Stimulated activated naive CD8-positive, alpha-beta T cell treated with anti-CD3 and anti-CD28 coated beads, Interleukin-15, Interleukin-2, amounts not matched to agents 100 ng/mL and 50 ng/mL, for 24 hours (primary cell): ENCODE data around the gene EXPH5.
"Not testable (repeated sequence)": the region's sequence is repeated elsewhere in the genome, so short reads cannot be mapped to it uniquely, and the experiment has no call there.

Experiments used
- H3K27ac Mint-ChIP-seq: one replicate; pipeline ENCODE4 v1.8.0; 2021; ENCODE audit warnings: mild to moderate bottlenecking, mixed read lengths
- H3K27me3 Mint-ChIP-seq: one replicate; pipeline ENCODE4 v1.8.0; 2021; ENCODE audit warnings: mixed read lengths
- H3K36me3 Mint-ChIP-seq: one replicate; pipeline ENCODE4 v1.8.0; 2021; ENCODE audit warnings: low read depth, mixed read lengths
- H3K4me1 Mint-ChIP-seq: one replicate; pipeline ENCODE4 v1.8.0; 2021; ENCODE audit warnings: low read depth, mixed read lengths
- H3K4me3 Mint-ChIP-seq: one replicate; pipeline ENCODE4 v1.8.0; 2021; ENCODE audit warnings: mild to moderate bottlenecking, mixed read lengths
- H3K9me3 Mint-ChIP-seq: one replicate; pipeline ENCODE4 v1.8.0; 2021; ENCODE audit warnings: mixed read lengths

The EXPH5 gene

DNA sequence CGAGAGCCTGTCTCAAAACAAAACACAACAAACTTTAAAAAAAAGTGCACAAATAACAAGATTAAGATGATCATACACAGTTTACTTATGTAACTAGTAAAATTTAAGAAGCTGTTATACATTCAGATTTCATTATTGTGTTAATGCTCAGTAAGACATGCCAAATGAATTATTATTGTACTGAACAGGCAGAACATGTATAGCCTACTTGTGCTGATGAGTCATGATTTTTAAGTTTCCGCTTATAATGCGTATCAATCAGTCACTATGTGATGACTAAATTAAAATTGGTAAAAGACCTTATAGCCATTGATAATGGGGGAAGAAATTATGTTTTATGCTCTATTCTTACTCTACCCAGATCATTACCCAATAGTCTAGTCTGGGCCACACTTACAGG is 20.5 kb upstream of the EXPH5 start:
- Mint-ChIP-seq H3K27me3 (peaks cover 21% of the 10 kb centered on the region), H3K36me3 (no peaks in the 10 kb centered on the region), H3K9me3 (no peaks in the 10 kb centered on the region), H3K4me1 (no peaks in the 10 kb centered on the region), H3K27ac (no peak overlapping the region), H3K4me3 (no peak overlapping the region)

DNA sequence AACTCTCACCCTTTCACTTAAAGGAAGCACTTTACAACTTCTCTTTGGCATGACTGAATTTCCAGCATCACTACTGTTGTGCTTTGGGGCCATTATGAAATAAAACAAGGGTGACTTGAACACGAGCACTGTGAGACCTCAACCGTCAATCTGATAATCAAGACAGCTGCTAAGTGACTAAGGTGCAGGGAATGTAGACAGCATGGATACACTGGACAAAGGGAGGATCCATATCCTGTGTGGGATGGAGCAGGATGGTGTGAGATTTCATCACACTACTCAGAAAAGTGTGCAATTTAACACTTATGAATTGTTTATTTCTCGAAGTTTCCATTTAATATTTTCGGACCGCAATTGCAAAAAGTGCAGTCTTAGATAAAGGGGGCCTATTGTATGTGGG is 16.1 kb upstream of the EXPH5 start:
- Mint-ChIP-seq H3K36me3 (no peaks in the 10 kb centered on the region), H3K9me3 (no peaks in the 10 kb centered on the region), H3K4me3 (no peak overlapping the region), H3K4me1 (no peaks in the 10 kb centered on the region), H3K27me3 (peaks cover 20% of the 10 kb centered on the region), H3K27ac (no peak overlapping the region)

DNA sequence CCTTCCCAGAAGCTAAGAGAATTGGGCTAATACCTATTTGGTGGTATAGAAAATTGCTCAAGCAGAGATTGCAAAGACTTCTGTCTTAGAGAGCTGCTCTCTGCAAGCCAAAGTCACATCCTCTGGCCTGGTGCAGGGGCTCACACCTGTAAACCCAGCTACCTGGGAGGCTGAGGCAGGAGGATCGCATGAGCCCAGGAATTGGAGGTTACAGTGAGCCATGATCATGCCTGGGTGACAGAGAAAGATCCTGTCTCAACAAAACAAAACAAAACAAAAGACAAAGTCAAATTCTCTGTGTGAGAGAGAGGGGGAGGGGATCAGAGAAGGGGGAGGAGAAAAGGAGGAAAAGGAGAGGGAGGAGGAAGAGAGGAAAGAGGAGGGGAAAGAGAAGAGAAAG is 15.0 kb upstream of the EXPH5 start:
- H3K27ac Mint-ChIP-seq, result no peak overlapping the region
- H3K9me3 Mint-ChIP-seq, result no peaks in the 10 kb centered on the region
- H3K27me3 Mint-ChIP-seq, result peaks cover 16% of the 10 kb centered on the region
- H3K4me1 Mint-ChIP-seq, result no peaks in the 10 kb centered on the region
- H3K36me3 Mint-ChIP-seq, result no peaks in the 10 kb centered on the region
- no peak overlapping the region for H3K4me3 Mint-ChIP-seq

DNA sequence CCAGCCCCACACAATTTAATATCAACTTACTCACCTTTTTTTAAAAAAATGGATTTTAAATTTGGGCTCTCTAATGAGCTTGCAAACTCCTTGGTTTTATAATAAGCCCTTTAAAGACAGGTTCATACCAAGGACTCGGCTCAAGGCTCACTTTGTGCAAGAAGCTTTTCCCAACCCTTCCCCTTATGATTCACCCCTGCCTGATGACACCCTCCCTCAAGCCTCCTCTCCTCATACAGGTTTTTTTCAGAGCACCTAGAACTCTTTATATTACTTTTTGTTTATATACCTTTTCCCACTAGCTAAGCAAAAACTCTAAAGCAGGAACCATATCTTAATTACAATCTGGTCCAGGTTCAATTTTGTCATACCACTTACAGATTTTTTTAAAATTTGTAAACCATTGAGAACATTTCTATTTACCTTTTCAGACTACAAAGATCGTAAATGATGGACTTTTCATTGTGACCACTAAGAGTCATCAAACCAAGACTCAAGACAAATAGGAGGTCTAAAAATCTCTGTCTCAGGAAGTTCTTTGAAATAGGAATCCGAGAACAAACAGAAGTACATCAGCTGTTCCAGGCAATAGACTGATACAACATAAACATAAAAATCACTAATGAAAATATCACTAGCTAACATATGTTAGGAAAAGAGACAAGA is 13.1 kb upstream of the EXPH5 start:
- peaks cover 21% of the 10 kb centered on the region for H3K27me3 Mint-ChIP-seq
- no peak overlapping the region for H3K4me3 Mint-ChIP-seq
- H3K9me3 Mint-ChIP-seq, result no peaks in the 10 kb centered on the region
- no peaks in the 10 kb centered on the region for H3K36me3 Mint-ChIP-seq
- no peak overlapping the region for H3K27ac Mint-ChIP-seq
- H3K4me1 Mint-ChIP-seq, result no peaks in the 10 kb centered on the region

- Mint-ChIP-seq H3K27me3 (peaks cover 18% of the 10 kb centered on the region), H3K4me1 (no peaks in the 10 kb centered on the region), H3K9me3 (no peaks in the 10 kb centered on the region), H3K4me3 (no peak overlapping the region), H3K27ac (no peak overlapping the region), H3K36me3 (no peaks in the 10 kb centered on the region)
Observed at GRCh38 chr11:108606070-108606469, 12.5 kb upstream of the EXPH5 start.

GRCh38 chr11:108602818-108603217 is 9.2 kb upstream of the EXPH5 start:
- H3K36me3 Mint-ChIP-seq, H3K9me3 Mint-ChIP-seq, H3K4me3 Mint-ChIP-seq, H3K27ac Mint-ChIP-seq, H3K4me1 Mint-ChIP-seq: not testable (repeated sequence)
- H3K27me3 Mint-ChIP-seq, result peaks cover 14% of the 10 kb centered on the region

DNA sequence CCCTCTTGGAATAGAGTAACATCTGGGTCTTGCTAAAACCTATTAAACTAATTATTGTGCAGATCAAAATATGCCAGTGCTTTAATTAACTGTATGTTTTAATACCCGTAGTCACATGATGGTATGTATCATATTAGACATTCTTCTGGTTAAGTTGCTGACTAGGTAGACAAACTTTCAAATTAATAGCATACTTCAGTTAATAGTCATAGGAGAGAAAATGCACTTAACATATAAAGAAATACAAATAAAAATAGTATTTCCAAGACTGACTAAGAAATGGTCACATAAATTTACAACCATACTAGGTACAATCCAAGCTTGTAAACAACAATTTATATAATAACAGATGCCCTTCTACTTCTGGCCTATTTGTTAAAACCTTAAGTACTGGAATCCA is 7.6 kb upstream of the EXPH5 start:
- Mint-ChIP-seq H3K4me1 (no peaks in the 10 kb centered on the region), H3K9me3 (no peaks in the 10 kb centered on the region), H3K36me3 (no peaks in the 10 kb centered on the region), H3K27ac (no peak overlapping the region), H3K4me3 (no peak overlapping the region), H3K27me3 (peaks cover 17% of the 10 kb centered on the region)

DNA sequence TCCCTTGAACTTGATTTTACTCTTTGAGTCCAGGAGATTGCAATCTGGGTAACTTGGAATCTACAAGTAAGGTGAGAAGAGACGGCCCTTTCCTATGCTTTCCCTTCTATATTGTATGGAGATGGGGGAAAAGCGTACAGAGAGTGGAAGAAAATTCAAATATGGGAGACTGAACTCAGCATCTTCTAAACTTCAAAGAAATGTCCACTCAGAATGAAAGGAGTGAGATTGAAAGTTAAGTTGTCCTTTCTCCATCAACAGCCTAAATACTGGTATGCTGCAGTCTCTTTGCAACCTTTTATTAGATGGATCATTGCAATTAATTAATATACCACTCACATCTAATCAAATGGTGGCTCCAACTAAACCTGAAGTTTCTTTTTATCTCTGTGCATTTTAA is 6.4 kb upstream of the EXPH5 start:
- Mint-ChIP-seq H3K4me1 (no peaks in the 10 kb centered on the region), H3K27me3 (peaks cover 27% of the 10 kb centered on the region), H3K27ac (no peak overlapping the region), H3K36me3 (no peaks in the 10 kb centered on the region), H3K9me3 (no peaks in the 10 kb centered on the region), H3K4me3 (no peak overlapping the region)

DNA sequence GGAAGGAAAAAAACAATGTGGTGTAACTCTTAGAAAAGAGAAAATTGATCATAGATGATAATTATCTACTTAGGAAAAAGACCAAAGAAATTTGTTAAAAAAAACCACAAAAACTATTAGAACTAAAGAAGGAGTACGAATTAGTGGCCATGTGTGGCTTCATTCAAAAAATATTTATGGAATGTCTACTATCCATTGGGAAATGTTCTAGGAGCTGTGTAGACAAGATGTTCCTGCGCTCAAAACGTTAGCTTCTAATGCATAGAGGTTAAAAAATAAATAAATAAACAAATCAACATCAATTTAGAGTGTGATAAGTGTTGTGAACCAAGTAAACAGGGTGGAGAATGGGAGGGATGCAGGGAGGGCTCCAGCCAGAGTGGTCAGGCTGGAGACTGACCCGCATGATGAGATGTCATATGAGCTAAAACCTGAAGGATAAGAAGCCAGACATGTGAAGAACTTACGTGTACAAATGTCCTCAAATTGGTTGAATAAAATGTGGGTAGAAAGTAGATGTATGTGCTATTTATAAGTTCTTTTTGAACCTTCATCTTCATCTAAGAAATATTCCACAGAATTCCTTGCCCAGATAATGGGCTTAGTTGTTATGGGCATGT is 4.3 kb upstream of the EXPH5 start:
- no peaks in the 10 kb centered on the region for H3K36me3 Mint-ChIP-seq
- no peaks in the 10 kb centered on the region for H3K9me3 Mint-ChIP-seq
- H3K4me1 Mint-ChIP-seq, result peaks cover 12% of the 10 kb centered on the region
- H3K4me3 Mint-ChIP-seq, result no peak overlapping the region
- H3K27ac Mint-ChIP-seq, result no peak overlapping the region
- peaks cover 32% of the 10 kb centered on the region for H3K27me3 Mint-ChIP-seq

- peaks cover 18% of the 10 kb centered on the region for H3K4me1 Mint-ChIP-seq
- H3K36me3 Mint-ChIP-seq, result no peaks in the 10 kb centered on the region
- H3K27me3 Mint-ChIP-seq, result peaks cover 29% of the 10 kb centered on the region
- no peak overlapping the region for H3K4me3 Mint-ChIP-seq
- H3K27ac Mint-ChIP-seq, result no peak overlapping the region
- H3K9me3 Mint-ChIP-seq, result no peaks in the 10 kb centered on the region
Observed at GRCh38 chr11:108596701-108597100, 3.1 kb upstream of the EXPH5 start.

- Mint-ChIP-seq H3K4me1 (peaks cover 18% of the 10 kb centered on the region), H3K36me3 (no peaks in the 10 kb centered on the region), H3K27ac (no peak overlapping the region), H3K9me3 (no peaks in the 10 kb centered on the region), H3K4me3 (peak overlapping the region; percentile 93), H3K27me3 (peaks cover 29% of the 10 kb centered on the region)
Observed at GRCh38 chr11:108593923-108594434, 411 bp upstream of the EXPH5 start.

DNA sequence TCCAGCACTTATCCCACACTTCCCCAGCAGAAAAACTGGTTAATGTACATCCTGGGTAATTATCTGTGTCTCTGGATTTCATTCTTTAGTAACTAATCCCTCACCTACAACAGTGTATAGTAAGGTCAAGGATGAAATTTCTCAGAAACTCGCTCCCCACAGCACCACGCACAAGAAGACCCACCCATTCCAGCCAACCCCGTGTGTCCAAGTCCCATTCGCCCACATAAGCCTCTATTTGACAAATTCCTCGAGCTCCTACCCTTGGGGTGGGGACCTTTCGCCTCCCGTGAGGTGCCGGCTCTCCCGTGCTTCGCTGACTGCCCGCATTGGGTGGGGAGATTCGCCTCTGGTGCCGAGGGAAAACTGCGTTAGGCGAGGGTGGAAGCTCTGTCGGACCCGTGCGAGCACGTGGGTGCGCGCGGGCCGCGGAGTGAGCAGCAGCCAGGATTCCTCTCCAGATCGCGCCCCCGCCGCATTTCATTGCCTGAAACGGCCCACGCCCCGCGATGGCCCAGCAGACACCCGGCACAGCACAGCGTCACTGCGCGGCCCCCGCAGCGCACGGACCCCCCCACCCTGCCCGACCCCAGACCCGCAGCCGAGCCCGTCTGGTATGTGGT is 866 bp downstream of the EXPH5 start:
- Mint-ChIP-seq H3K4me3 (peak overlapping the region; percentile 93), H3K27ac (peak overlapping the region; percentile 62), H3K27me3 (peaks cover 29% of the 10 kb centered on the region), H3K4me1 (peaks cover 18% of the 10 kb centered on the region), H3K36me3 (no peaks in the 10 kb centered on the region), H3K9me3 (no peaks in the 10 kb centered on the region)

DNA sequence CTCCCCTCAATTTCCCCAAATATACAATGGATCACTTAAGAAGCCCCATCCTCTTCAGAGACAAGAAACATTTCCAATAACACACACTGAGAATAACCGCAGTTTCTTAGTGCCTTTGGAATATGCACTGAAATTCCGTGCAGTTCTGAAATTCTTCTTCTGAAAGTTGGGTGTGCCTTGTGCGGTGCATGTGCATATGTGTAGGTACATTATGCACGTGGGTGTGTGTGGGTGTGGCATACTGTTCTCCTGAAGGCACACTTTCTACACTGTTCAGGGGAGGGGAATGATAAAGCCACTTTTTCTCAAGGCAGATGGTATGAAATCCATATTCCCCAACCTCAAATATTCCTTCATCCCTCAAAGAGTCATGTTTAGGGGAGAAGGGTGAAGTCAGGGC is 1.7 kb downstream of the EXPH5 start:
- Mint-ChIP-seq H3K36me3 (no peaks in the 10 kb centered on the region), H3K4me3 (peak overlapping the region; percentile 93), H3K27ac (no peak overlapping the region), H3K4me1 (peaks cover 18% of the 10 kb centered on the region), H3K9me3 (no peaks in the 10 kb centered on the region), H3K27me3 (peaks cover 29% of the 10 kb centered on the region)

- Mint-ChIP-seq H3K4me1 (peaks cover 17% of the 10 kb centered on the region), H3K27ac (no peak overlapping the region), H3K27me3 (peaks cover 10% of the 10 kb centered on the region), H3K9me3 (no peaks in the 10 kb centered on the region), H3K4me3 (no peak overlapping the region), H3K36me3 (no peaks in the 10 kb centered on the region)
Observed at GRCh38 chr11:108589136-108589535, 4.4 kb downstream of the EXPH5 start.

GRCh38 chr11:108588287-108588686 is 5.3 kb downstream of the EXPH5 start:
- Mint-ChIP-seq H3K27ac (no peak overlapping the region), H3K4me3 (no peak overlapping the region), H3K36me3 (no peaks in the 10 kb centered on the region), H3K9me3 (no peaks in the 10 kb centered on the region), H3K27me3 (peaks cover 6% of the 10 kb centered on the region), H3K4me1 (peaks cover 9% of the 10 kb centered on the region)
